Jurkat, Clone E6-1 (cell line): ENCODE measurements around the gene PRAC1.
"Not testable (repeated sequence)": the region's sequence is repeated elsewhere in the genome, so short reads cannot be mapped to it uniquely, and the experiment has no call there.

Source experiments
- DNase-seq: peaks from one replicate; pipeline ENCODE4 v3.0.0-alpha.2; 2011; ENCODE audit warnings: low read depth, low spot score
- H3K4me3 ChIP-seq: 2 replicates; pipeline ENCODE4 v1.5.1; 2011; ENCODE audit warnings: mild to moderate bottlenecking, low read length, control low read depth, moderate library complexity

The PRAC1 gene

DNA sequence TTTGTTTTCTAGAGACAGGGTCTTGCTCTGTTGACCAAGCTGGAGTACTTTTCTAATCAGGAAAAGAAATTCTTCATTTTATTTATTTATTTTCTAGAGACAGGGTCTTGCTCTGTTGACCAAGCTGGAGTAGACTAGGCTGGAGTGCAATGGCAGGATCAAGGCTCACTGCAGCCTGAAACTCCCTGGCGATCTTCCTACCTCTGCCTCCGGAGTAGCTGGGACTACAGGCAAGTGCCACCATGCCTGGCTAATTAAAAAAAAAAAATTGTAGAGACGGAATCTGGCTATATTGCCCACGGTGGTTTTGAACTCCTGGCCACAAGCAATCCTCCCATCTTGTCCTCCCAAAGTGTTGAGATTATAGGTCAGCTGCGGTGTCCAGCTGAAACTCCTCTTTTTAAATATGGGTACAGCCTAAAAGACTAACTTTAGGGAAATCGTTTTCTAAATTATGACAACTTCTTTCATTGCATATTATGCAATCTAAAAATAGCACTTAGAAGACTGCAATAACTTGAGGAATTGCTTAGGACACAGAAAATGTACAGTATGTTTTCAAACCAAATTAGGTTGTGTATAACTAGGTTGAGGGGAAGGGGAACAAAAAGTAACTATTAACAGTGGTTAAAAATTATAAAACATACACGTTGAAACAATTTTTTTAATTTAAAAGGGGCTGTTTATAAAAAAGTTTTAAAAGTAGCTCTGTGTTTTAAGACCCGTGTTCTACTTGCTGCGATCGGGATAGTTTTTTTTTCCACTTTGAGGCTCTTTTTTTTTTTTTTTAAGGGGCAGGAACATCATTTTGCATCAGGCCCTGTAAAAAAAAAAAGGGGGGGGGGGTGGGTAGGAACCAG is 4.7 kb downstream of the PRAC1 start:
- no peak for DNase-seq
- no peak overlapping the region for H3K4me3 ChIP-seq

DNA sequence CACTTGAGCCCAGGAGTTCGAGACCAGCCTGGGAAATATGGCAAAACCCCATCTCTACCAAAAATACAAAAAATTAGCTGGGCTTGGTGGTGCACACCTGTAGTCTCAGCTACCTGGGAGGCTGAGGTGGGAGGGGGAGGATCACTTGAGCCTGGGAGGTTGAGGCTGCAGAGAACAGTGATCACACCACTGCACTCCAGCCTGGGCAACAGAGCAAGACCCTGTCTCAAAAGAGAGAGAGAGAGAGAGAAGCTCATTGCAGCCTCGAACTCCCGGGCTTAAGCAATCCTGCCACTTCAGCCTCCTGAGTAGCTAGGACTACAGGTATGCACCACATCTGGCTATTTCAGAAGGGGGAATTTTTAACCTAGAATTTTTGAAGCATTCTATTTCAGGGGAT is 5.8 kb downstream of the PRAC1 start:
- not testable (repeated sequence) for DNase-seq, H3K4me3 ChIP-seq

GRCh38 chr17:48715496-48716399 is 6.6 kb downstream of the PRAC1 start:
- H3K4me3 ChIP-seq = no peak overlapping the region
- DNase-seq = no peak

GRCh38 chr17:48711128-48711527 is 11.2 kb downstream of the PRAC1 start:
- no peak overlapping the region for H3K4me3 ChIP-seq
- DNase-seq = no peak

DNA sequence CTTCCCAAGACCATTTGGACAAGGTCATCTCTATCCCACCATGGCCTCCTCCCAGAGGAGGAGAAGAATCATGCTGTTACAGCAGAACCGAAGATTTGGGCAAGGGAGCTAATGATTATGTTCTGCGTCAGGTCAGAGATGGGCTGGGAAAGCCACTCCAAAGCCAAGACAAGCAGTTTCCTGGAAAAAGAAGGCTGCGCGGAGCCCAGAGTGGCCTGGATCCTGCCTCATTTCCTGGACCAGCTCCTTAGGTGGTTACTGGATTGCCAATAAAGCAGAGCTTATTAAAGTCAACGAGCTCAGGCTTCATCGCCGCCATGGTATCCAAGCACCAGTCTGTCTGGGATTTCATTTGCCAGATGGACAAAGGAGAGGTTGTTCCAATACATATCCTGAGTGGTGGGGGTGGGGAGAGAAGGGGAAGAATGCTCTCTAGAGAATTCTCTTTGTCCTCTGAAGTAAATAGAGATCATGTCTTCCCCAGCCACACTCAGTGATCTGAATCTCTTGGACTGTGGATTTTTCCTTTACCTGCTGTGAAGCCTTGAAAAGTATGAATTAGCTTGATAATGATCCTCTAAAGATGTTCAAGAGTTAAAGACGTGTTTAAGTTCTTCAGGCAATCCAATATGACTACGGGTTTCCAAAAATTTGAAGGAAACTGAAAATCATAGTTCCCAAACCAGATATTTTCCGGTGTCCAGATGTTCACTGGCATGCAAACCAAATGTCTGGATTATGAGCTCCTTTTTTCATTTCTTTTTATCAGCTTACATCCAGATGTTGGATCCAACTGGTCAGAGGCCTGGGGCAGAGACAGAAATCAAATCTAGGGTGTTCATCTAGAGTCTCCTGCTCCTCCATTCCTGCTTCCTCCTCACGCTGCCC is 17.7 kb downstream of the PRAC1 start:
- DNase-seq = no peak
- no peak overlapping the region for H3K4me3 ChIP-seq

DNA sequence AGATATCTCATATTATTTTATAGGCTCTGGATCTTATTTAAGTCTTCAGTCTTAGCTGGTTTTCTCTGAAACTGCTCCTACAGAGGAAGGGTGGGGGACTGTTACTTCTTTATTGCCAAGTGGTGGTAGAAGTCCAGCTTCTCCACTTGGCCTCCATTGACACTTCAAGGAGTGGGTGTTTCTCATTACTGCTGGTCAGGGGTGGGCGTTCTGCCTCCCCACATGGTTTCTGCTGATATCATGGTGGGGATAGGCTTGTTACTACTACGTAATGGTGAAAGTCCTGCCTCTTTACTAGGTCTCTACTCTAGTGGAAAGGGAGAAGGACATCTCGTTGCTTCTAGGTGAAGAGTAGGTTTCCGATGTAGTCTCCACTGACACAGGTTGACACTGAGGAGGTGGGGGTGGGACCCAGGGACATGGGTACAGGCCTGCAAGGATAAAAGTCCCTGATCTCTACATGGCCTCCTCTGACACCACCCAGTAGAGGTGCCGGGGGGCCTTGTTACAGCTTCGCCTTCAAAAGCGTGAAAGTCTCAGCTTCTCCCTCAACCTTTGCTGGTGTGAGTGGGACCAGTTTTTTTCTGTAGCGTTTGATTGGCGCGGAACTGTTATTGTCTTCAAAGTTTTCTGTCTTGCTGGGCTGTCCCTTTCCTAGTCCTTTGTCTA is 20.3 kb downstream of the PRAC1 start:
- H3K4me3 ChIP-seq = no peak overlapping the region
- no peak for DNase-seq

DNA sequence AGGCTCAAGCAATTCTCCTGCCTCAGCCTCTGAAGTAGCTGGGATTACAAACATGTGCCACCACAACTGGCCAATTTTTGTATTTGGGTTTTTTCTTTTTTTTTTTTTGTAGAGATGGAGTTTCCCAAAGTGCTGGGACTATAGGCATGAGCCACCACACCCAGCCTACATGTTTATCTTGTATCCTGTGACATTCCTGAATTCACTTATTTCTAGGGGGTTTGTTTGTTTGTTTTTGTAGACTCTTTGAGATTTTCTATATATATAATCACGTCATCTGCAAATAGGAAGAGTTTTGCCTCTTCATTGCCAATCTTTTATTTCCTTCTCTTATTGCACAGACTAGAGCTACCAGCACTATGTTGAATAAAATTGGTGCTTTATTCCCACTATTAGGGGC is 29.1 kb downstream of the PRAC1 start:
- DNase-seq = no peak
- no peak overlapping the region for H3K4me3 ChIP-seq

- DNase-seq = no peak
- H3K4me3 ChIP-seq = no peak overlapping the region
Measured at GRCh38 chr17:48692049-48692448, 30.3 kb downstream of the PRAC1 start.

- no peak overlapping the region for H3K4me3 ChIP-seq
- DNase-seq = no peak
Measured at GRCh38 chr17:48690655-48691054, 31.7 kb downstream of the PRAC1 start.

DNA sequence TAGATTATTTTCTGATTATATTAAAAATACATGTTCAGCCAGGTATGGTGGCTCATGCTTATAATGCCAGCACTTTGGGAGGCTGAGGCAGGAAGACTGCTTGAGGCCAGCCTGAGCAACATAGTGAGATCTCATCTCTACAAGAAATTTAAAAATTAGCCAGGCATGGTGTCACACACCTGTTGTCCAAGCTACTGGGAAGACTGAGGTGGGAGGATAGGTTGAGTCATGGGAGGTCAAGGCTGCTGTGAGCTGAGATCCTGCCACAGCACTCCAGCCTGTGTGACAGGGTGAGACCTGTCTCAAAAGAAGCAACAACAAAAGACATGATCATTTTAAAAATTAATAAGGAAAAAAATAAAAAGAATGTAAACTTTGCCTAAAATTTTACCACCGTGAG is 40.7 kb downstream of the PRAC1 start:
- DNase-seq = no peak
- no peak overlapping the region for H3K4me3 ChIP-seq

DNA sequence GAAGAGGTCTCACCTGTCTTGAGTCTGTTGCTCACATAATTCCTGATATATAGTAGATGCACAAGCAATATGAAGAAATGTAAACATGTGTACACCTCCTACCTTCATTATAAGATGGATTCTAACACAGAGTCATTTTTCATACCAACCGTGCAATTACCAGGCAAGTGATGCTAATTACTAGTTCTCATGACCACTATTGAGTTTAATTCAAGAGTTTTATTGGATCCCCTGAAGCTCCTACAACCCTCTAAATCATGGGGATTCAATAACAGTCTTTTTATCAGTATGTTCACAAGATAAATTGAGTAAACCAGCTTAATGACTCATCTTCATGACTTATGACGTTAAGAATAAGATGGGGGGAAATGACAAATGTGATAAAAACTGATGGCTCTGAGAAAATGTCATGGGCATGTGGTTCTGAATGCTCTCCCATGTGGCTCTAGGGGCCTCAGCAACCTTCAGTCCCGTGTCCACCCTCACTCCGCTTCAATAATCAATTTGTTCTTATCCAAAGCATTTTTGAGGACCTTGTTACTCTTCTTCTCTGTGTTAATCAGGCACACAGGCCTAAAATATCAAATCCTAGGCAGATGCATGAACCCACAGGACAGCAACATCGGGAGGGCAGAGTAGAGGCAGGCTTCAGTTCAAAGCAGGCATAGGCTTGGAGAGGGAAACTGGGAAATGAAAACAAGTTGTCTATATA is 42.8 kb downstream of the PRAC1 start:
- DNase-seq = no peak

DNA sequence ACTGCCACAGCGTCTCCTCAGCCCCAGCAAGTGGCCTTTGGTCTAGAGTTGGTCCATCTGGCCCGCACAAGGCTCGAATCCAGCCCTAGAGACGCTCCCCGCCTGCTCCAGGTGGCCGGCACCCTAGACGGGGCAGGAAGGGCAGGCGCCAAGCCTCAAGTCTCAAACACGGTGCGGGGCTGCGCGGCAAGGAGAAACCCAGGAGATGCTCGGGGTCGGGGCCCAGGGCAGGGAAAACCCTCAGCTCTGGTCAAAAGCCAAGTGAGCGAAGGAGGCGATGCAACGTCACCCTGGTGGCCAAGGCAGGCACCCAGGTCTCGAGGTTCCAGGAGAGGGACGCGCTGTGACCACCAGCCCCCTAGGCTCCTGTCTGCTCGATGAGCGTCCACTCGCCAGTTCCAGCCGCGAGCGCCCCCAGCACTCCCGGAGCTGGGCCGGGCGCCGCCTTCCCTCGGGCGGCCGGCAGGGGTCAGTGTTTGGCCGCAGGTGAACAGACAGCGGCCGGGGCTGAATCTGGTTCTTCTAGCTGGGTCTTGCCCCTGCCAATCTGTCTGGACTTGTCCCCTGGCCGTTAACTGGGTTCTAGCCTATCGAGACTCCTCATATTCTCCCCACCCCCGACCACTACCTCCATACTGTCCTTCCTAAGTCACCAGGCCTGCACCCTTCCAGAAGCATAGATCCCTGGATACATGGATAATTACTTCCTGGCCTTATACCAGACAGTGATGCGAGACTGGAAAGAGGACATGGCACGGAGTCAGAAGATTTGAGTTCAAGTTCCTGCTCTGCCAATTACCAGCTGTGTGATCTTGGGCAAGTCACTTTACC is 44.0 kb downstream of the PRAC1 start:
- DNase-seq = peak; percentile 12
- peak overlapping the region; percentile 27 for H3K4me3 ChIP-seq

More for the DNA sequence above, 42.8 kb downstream of the PRAC1 start:
- no peak overlapping the region for H3K4me3 ChIP-seq

DNA sequence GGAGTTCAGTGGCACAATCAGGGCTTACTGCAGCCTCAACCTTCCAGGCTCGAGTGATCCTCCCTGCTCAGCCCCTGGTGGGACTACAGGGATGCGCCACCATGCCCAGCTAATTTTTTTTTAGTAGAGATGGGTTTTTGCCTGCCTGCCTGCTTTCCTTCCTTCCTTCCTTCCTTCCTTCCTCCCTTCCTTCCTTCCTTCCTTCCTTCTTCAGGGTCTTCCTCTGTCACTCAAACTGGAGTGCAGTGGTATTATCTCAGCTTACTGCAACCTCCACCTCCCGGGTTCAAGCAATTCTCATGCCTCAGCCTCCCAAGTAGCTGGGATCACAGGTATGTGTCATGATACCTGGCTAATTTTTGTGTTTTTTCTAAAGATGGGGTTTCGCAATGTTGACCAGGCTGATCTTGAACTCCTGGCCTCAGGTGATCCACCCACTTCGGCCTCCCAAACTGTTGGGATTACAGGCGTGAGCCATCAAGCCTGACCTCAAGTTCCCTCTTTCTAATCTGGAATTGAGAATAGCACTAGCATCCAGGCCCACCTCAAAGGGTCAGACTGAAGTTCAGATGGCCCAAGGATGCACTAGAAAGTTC is 45.3 kb downstream of the PRAC1 start:
- DNase-seq = no peak
- H3K4me3 ChIP-seq = no peak overlapping the region

DNA sequence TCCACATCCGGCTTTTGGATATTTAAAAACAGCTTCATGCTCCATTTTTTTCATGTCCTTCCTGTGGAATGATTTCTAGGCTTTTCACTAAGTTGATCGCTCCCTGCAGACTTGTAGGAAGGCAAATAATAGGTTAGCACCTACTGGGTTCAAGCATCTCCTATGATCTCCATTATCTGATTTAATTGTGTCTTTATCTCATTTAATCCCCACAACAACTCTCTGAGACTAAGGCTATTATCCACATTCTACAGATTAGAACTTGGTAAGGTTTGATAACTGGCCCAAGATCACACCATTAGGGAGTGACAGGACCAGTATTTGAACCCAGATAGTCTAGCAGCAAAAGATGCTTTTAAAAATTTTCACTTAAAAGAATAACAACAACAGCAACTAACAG is 50.0 kb downstream of the PRAC1 start:
- DNase-seq = no peak
- no peak overlapping the region for H3K4me3 ChIP-seq
